ENCODE measurements around the gene DGKG. TPM values are rescaled to one million over a fixed set of nuclear protein-coding genes. Genes with fewer than 3 reads are reported as not detected.

The DGKG gene
- total and polyA plus RNA-seq, 10 of the 15 experiments (the other 5 are each of a cell fraction or from before 2014, with no cell fraction given) = 0.39 to 6.2 (median 4.7) TPM

DNA sequence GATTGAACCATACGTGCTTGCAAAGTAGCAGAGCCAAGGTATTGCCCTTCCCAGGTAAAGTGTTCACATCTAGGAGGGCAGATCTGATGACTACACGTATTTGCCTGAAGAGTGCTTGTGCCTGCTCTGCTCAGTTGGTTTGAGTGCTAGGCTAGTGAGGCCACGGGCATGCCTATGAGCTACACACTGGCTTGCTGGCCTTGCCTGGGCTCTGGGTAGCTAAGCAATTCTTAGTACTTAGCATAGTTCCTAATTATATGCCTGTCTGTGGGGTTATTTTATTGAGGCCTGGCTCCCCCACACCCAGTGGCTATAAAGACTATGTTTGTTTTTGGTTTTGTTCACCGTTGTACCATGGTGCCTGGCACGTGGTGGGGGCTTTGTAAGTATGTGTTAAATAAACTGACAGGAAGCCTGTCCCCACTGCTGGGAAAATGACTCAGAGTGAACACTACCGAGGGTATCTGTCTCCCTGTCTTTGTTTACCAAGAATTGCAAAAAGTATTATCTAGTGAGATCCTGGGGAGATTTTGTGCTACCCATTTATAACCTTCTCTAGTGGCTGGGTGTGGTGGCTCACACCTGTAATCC, 181.0 kb downstream of the DGKG start:
- SMC1A ChIA-PET (ENCODE audit: uncharacterized antibody, unreplicated experiment) = interaction anchor here (1.6 kb wide), 1 partner anchor 28 kb away, joined by 5 read pairs; no protein-coding TSS in a partner anchor

More for the DNA sequence above, 181.0 kb downstream of the DGKG start:
- ATAC-seq (no peak), FAIRE-seq (no peak), DNase-seq (ENCODE audit: low read depth, low spot score) (no peak)
- no peak overlapping the region for H3K27ac ChIP-seq (ENCODE audit: control insufficient read depth, insufficient read depth)
- RAD21 ChIA-PET (ENCODE audit: unreplicated experiment) = no interaction called here
- no peak overlapping the region for H2AFZ ChIP-seq (ENCODE audit: control insufficient read depth, low read depth, low read length)
- peaks cover 9% of the 10 kb centered on the region for H3K4me1 ChIP-seq (ENCODE audit: control insufficient read depth, insufficient read depth, low read length)
- in situ Hi-C loops (cut with MboI) (no loop called here), intact Hi-C loops (cut with micrococcal nuclease; ENCODE audit: unreplicated experiment) (no loop called here)
- H3K36me3 ChIP-seq (ENCODE audit: control insufficient read depth in 2 of 2, insufficient read depth in 2 of 2, low read length in 1 of 2) = no peaks in the 10 kb centered on the region
- 23% methylated on average over 6 of the region's 6 CpGs for WGBS (ENCODE audit: insufficient coverage, insufficient replicate concordance, low lambda C conversion rate, missing lambda C conversion rate)
- BruUV-seq (replicated peaks) = no TSS peak
- no peak overlapping the region for H3K9ac ChIP-seq (ENCODE audit: control insufficient read depth, insufficient read depth, low read length)
- no peaks in the 10 kb centered on the region for H3K9me3 ChIP-seq (replicated peaks; ENCODE audit: control insufficient read depth, insufficient read depth, low read length)
- no peak for TF ChIP-seq NFXL1 (IDR thresholded peaks at IDR 0.05; ENCODE audit: borderline replicate concordance)
- TF ChIP-seq, protein P1, sequence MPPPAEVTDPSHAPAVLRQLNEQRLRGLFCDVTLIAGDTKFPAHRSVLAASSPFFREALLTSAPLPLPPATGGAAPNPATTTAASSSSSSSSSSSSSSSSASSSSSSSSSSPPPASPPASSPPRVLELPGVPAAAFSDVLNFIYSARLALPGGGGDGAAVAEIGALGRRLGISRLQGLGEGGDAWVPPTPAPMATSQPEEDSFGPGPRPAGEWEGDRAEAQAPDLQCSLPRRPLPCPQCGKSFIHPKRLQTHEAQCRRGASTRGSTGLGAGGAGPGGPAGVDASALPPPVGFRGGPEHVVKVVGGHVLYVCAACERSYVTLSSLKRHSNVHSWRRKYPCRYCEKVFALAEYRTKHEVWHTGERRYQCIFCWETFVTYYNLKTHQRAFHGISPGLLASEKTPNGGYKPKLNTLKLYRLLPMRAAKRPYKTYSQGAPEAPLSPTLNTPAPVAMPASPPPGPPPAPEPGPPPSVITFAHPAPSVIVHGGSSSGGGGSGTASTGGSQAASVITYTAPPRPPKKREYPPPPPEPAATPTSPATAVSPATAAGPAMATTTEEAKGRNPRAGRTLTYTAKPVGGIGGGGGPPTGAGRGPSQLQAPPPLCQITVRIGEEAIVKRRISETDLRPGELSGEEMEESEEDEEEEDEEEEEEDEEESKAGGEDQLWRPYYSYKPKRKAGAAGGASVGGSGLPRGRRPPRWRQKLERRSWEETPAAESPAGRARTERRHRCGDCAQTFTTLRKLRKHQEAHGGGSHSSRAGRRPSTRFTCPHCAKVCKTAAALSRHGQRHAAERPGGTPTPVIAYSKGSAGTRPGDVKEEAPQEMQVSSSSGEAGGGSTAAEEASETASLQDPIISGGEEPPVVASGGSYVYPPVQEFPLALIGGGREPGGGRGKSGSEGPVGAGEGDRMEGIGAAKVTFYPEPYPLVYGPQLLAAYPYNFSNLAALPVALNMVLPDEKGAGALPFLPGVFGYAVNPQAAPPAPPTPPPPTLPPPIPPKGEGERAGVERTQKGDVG (CRISPR knock-in tag; IDR thresholded peaks at IDR 0.05) = no peak
- TF ChIP-seq RELA (IDR thresholded peaks at IDR 0.05; ENCODE audit: borderline replicate concordance, partially characterized antibody) = no peak
- TF ChIP-seq BMI1 (IDR thresholded peaks at IDR 0.05; ENCODE audit: borderline replicate concordance) = no peak
- TF ChIP-seq YY1 (IDR thresholded peaks at IDR 0.05; ENCODE audit: low read depth, low read length) = no peak
- TF ChIP-seq, protein P2, sequence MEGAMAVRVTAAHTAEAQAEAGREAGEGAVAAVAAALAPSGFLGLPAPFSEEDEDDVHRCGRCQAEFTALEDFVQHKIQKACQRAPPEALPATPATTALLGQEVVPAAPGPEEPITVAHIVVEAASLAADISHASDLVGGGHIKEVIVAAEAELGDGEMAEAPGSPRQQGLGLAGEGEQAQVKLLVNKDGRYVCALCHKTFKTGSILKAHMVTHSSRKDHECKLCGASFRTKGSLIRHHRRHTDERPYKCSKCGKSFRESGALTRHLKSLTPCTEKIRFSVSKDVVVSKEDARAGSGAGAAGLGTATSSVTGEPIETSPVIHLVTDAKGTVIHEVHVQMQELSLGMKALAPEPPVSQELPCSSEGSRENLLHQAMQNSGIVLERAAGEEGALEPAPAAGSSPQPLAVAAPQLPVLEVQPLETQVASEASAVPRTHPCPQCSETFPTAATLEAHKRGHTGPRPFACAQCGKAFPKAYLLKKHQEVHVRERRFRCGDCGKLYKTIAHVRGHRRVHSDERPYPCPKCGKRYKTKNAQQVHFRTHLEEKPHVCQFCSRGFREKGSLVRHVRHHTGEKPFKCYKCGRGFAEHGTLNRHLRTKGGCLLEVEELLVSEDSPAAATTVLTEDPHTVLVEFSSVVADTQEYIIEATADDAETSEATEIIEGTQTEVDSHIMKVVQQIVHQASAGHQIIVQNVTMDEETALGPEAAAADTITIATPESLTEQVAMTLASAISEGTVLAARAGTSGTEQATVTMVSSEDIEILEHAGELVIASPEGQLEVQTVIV (IDR thresholded peaks at IDR 0.05; ENCODE audit: borderline replicate concordance, partially characterized antibody) = no peak
- TF ChIP-seq, protein P3, sequence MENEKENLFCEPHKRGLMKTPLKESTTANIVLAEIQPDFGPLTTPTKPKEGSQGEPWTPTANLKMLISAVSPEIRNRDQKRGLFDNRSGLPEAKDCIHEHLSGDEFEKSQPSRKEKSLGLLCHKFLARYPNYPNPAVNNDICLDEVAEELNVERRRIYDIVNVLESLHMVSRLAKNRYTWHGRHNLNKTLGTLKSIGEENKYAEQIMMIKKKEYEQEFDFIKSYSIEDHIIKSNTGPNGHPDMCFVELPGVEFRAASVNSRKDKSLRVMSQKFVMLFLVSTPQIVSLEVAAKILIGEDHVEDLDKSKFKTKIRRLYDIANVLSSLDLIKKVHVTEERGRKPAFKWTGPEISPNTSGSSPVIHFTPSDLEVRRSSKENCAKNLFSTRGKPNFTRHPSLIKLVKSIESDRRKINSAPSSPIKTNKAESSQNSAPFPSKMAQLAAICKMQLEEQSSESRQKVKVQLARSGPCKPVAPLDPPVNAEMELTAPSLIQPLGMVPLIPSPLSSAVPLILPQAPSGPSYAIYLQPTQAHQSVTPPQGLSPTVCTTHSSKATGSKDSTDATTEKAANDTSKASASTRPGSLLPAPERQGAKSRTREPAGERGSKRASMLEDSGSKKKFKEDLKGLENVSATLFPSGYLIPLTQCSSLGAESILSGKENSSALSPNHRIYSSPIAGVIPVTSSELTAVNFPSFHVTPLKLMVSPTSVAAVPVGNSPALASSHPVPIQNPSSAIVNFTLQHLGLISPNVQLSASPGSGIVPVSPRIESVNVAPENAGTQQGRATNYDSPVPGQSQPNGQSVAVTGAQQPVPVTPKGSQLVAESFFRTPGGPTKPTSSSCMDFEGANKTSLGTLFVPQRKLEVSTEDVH (IDR thresholded peaks at IDR 0.05; ENCODE audit: low read depth, partially characterized antibody) = no peak
- no peak for TF ChIP-seq SMAD1 (IDR thresholded peaks at IDR 0.05; ENCODE audit: low read depth, partially characterized antibody)
- TF ChIP-seq ZNF384 (IDR thresholded peaks at IDR 0.05; ENCODE audit: borderline replicate concordance, low read depth, low read length) = no peak
- no peak for TF ChIP-seq ZSCAN29 (IDR thresholded peaks at IDR 0.05)
- H3K4me2 ChIP-seq (ENCODE audit: control insufficient read depth, insufficient read depth) = no peak overlapping the region
- POLR2A ChIA-PET = no interaction called here
- H3K4me3 ChIP-seq = no peak overlapping the region
- CTCF ChIA-PET = no interaction called here
- no peaks in the 10 kb centered on the region for H4K20me1 ChIP-seq (ENCODE audit: control insufficient read depth, insufficient read depth)
- no peaks in the 10 kb centered on the region for H3K79me2 ChIP-seq (ENCODE audit: control insufficient read depth, insufficient read depth, low read length)
- peaks cover 0 to 4% of the 10 kb centered on the region in 2 experiments; a peak in 2 of 4 replicates for H3K27me3 ChIP-seq (replicated peaks in 1 of 2; ENCODE audit: control insufficient read depth in 2 of 2, insufficient read depth in 2 of 2, low read length in 1 of 2)
